ENCODE data around the gene TMCC2.

Gene TMCC2

GRCh38 chr1:205216588-205216987, 11.2 kb upstream of the TMCC2 start:
- TF ChIP-seq PPARA (CRISPR knock-in tag; IDR thresholded peaks at IDR 0.05; ENCODE audit: borderline replicate concordance) (no peak), BACH2 (CRISPR knock-in tag; IDR thresholded peaks at IDR 0.05; ENCODE audit: borderline replicate concordance) (no peak)
- no peak for ATAC-seq

DNA sequence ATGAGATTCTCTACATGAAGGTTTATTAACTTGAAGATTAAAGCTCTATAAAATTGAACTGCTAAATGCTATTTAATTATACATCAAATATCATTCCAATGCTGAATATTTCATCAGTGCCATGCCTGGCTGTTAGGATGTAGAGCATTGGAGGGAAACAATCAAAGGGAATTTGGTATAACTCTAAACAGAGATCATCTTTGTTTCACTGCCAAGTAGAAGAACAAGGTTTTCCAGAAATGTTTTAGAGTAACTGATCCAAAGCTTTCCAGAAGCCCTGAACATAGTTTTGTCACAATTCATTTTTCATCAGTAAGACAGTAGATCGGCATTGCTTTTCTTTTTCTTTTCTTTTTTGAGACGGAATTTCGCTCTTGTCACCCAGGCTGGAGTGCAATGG, 10.3 kb upstream of the TMCC2 start:
- TF ChIP-seq ESRRG (CRISPR knock-in tag; IDR thresholded peaks at IDR 0.05) (no peak), ISL1 (CRISPR knock-in tag; IDR thresholded peaks at IDR 0.05) (no peak), BACH2 (CRISPR knock-in tag; IDR thresholded peaks at IDR 0.05; ENCODE audit: borderline replicate concordance) (no peak), ZC3H10 (CRISPR knock-in tag; IDR thresholded peaks at IDR 0.05) (no peak), ZFP30 (CRISPR knock-in tag; IDR thresholded peaks at IDR 0.05) (no peak), PATZ1 (CRISPR knock-in tag; IDR thresholded peaks at IDR 0.05; ENCODE audit: borderline replicate concordance) (no peak), PPARA (CRISPR knock-in tag; IDR thresholded peaks at IDR 0.05; ENCODE audit: borderline replicate concordance) (no peak)
- ATAC-seq = peak; percentile 44; the same call in 2 of the 3 replicates

GRCh38 chr1:205220421-205220820, 7.3 kb upstream of the TMCC2 start:
- no peak for ATAC-seq
- TF ChIP-seq ZFP30 (CRISPR knock-in tag; IDR thresholded peaks at IDR 0.05) = no peak
- no peak for TF ChIP-seq SNAI2 (CRISPR knock-in tag; IDR thresholded peaks at IDR 0.05)
- TF ChIP-seq PPARA (CRISPR knock-in tag; IDR thresholded peaks at IDR 0.05; ENCODE audit: borderline replicate concordance) = no peak
- TF ChIP-seq ZFP3 (CRISPR knock-in tag; IDR thresholded peaks at IDR 0.05) = no peak
- no peak for TF ChIP-seq ESRRG (CRISPR knock-in tag; IDR thresholded peaks at IDR 0.05)
- TF ChIP-seq CSRNP3 (CRISPR knock-in tag; IDR thresholded peaks at IDR 0.05) = no peak
- TF ChIP-seq ARNTL (CRISPR knock-in tag; IDR thresholded peaks at IDR 0.05; ENCODE audit: borderline replicate concordance, low read depth) = no peak
- no peak for TF ChIP-seq ZC3H10 (CRISPR knock-in tag; IDR thresholded peaks at IDR 0.05)
- TF ChIP-seq OSR1 (CRISPR knock-in tag; IDR thresholded peaks at IDR 0.05) = no peak
- TF ChIP-seq, protein P1, sequence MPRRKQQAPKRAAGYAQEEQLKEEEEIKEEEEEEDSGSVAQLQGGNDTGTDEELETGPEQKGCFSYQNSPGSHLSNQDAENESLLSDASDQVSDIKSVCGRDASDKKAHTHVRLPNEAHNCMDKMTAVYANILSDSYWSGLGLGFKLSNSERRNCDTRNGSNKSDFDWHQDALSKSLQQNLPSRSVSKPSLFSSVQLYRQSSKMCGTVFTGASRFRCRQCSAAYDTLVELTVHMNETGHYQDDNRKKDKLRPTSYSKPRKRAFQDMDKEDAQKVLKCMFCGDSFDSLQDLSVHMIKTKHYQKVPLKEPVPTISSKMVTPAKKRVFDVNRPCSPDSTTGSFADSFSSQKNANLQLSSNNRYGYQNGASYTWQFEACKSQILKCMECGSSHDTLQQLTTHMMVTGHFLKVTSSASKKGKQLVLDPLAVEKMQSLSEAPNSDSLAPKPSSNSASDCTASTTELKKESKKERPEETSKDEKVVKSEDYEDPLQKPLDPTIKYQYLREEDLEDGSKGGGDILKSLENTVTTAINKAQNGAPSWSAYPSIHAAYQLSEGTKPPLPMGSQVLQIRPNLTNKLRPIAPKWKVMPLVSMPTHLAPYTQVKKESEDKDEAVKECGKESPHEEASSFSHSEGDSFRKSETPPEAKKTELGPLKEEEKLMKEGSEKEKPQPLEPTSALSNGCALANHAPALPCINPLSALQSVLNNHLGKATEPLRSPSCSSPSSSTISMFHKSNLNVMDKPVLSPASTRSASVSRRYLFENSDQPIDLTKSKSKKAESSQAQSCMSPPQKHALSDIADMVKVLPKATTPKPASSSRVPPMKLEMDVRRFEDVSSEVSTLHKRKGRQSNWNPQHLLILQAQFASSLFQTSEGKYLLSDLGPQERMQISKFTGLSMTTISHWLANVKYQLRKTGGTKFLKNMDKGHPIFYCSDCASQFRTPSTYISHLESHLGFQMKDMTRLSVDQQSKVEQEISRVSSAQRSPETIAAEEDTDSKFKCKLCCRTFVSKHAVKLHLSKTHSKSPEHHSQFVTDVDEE (CRISPR knock-in tag; IDR thresholded peaks at IDR 0.05) = no peak
- no peak for TF ChIP-seq RARB (CRISPR knock-in tag; IDR thresholded peaks at IDR 0.05)
- TF ChIP-seq POU6F1 (CRISPR knock-in tag; IDR thresholded peaks at IDR 0.05; ENCODE audit: borderline replicate concordance, low read depth) = no peak
- no peak for TF ChIP-seq TCF4 (CRISPR knock-in tag; IDR thresholded peaks at IDR 0.05; ENCODE audit: borderline replicate concordance)
- no peak for TF ChIP-seq TOX (CRISPR knock-in tag; IDR thresholded peaks at IDR 0.05; ENCODE audit: borderline replicate concordance)
- no peak for TF ChIP-seq BACH2 (CRISPR knock-in tag; IDR thresholded peaks at IDR 0.05; ENCODE audit: borderline replicate concordance)
- TF ChIP-seq, protein P2, sequence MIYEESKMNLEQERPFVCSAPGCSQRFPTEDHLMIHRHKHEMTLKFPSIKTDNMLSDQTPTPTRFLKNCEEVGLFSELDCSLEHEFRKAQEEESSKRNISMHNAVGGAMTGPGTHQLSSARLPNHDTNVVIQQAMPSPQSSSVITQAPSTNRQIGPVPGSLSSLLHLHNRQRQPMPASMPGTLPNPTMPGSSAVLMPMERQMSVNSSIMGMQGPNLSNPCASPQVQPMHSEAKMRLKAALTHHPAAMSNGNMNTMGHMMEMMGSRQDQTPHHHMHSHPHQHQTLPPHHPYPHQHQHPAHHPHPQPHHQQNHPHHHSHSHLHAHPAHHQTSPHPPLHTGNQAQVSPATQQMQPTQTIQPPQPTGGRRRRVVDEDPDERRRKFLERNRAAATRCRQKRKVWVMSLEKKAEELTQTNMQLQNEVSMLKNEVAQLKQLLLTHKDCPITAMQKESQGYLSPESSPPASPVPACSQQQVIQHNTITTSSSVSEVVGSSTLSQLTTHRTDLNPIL (CRISPR knock-in tag; IDR thresholded peaks at IDR 0.05; ENCODE audit: low read depth) = no peak

GRCh38 chr1:205224736-205225135, 3.0 kb upstream of the TMCC2 start:
- ATAC-seq = no peak
- no peak for TF ChIP-seq ZFP30 (CRISPR knock-in tag; IDR thresholded peaks at IDR 0.05)
- TF ChIP-seq, protein P2 (CRISPR knock-in tag; IDR thresholded peaks at IDR 0.05; ENCODE audit: low read depth) = no peak
- TF ChIP-seq ZC3H10 (CRISPR knock-in tag; IDR thresholded peaks at IDR 0.05) = no peak
- TF ChIP-seq ARNTL (CRISPR knock-in tag; IDR thresholded peaks at IDR 0.05; ENCODE audit: borderline replicate concordance, low read depth) = no peak
- TF ChIP-seq ESRRG (CRISPR knock-in tag; IDR thresholded peaks at IDR 0.05) = no peak
- no peak for TF ChIP-seq RARB (CRISPR knock-in tag; IDR thresholded peaks at IDR 0.05)
- no peak for TF ChIP-seq BACH2 (CRISPR knock-in tag; IDR thresholded peaks at IDR 0.05; ENCODE audit: borderline replicate concordance)
- no peak for TF ChIP-seq CSDC2 (CRISPR knock-in tag; IDR thresholded peaks at IDR 0.05)
- no peak for TF ChIP-seq PATZ1 (CRISPR knock-in tag; IDR thresholded peaks at IDR 0.05; ENCODE audit: borderline replicate concordance)
- TF ChIP-seq TOX (CRISPR knock-in tag; IDR thresholded peaks at IDR 0.05; ENCODE audit: borderline replicate concordance) = no peak
- TF ChIP-seq ZNF70 (CRISPR knock-in tag; IDR thresholded peaks at IDR 0.05) = no peak
- TF ChIP-seq ISL1 (CRISPR knock-in tag; IDR thresholded peaks at IDR 0.05) = no peak
